Dendritic cell treated with granulocyte-macrophage colony-stimulating factor and Interleukin-4, amounts not matched to agents 40 ng/mL and 50 ng/mL, for 4 days (primary cell): Measurements from ENCODE around the gene ZBTB16.

Source experiments
- H3K27ac Mint-ChIP-seq: one replicate; pipeline ENCODE4 v1.8.0; 2022; ENCODE audit warnings: mild to moderate bottlenecking, mixed read lengths
- H3K27me3 Mint-ChIP-seq: one replicate; pipeline ENCODE4 v1.8.0; 2022; ENCODE audit warnings: mild to moderate bottlenecking, mixed read lengths
- H3K36me3 Mint-ChIP-seq: one replicate; pipeline ENCODE4 v1.8.0; 2022; ENCODE audit warnings: low read depth, mixed read lengths
- H3K4me1 Mint-ChIP-seq: one replicate; pipeline ENCODE4 v1.8.0; 2022; ENCODE audit warnings: low read depth, mixed read lengths
- H3K4me3 Mint-ChIP-seq: one replicate; pipeline ENCODE4 v1.8.0; 2022; ENCODE audit warnings: mild to moderate bottlenecking, moderate library complexity, mixed read lengths
- H3K9me3 Mint-ChIP-seq: one replicate; pipeline ENCODE4 v1.8.0; 2022; ENCODE audit warnings: mixed read lengths
- intact Hi-C: fragments of 100-400 bp; cut with micrococcal nuclease; formaldehyde crosslinking; loops from one replicate; pipeline ENCODE4 v1.15.0; 2022

The ZBTB16 gene

GRCh38 chr11:114196997-114197703 is 137.6 kb downstream of the ZBTB16 start:
- H3K27me3 Mint-ChIP-seq, result no peaks in the 10 kb centered on the region
- H3K4me1 Mint-ChIP-seq, result no peaks in the 10 kb centered on the region
- no peaks in the 10 kb centered on the region for H3K9me3 Mint-ChIP-seq
- intact Hi-C loops, result no loop called here
- H3K27ac Mint-ChIP-seq, result no peak overlapping the region
- no peaks in the 10 kb centered on the region for H3K36me3 Mint-ChIP-seq
- H3K4me3 Mint-ChIP-seq, result no peak overlapping the region

GRCh38 chr11:114197799-114198500 is 138.4 kb downstream of the ZBTB16 start:
- Mint-ChIP-seq H3K36me3 (no peaks in the 10 kb centered on the region), H3K27me3 (no peaks in the 10 kb centered on the region), H3K9me3 (no peaks in the 10 kb centered on the region), H3K4me1 (no peaks in the 10 kb centered on the region), H3K4me3 (no peak overlapping the region), H3K27ac (no peak overlapping the region)
- intact Hi-C loops, result no loop called here

- no peaks in the 10 kb centered on the region for H3K36me3 Mint-ChIP-seq
- H3K9me3 Mint-ChIP-seq, result no peaks in the 10 kb centered on the region
- intact Hi-C loops, result no loop called here
- no peaks in the 10 kb centered on the region for H3K4me1 Mint-ChIP-seq
- no peaks in the 10 kb centered on the region for H3K27me3 Mint-ChIP-seq
- H3K4me3 Mint-ChIP-seq, result no peak overlapping the region
- H3K27ac Mint-ChIP-seq, result no peak overlapping the region
Observed at GRCh38 chr11:114199051-114199450, 139.5 kb downstream of the ZBTB16 start.

GRCh38 chr11:114200351-114201133 is 141.0 kb downstream of the ZBTB16 start:
- no peaks in the 10 kb centered on the region for H3K36me3 Mint-ChIP-seq
- no peak overlapping the region for H3K4me3 Mint-ChIP-seq
- no peaks in the 10 kb centered on the region for H3K27me3 Mint-ChIP-seq
- no peaks in the 10 kb centered on the region for H3K9me3 Mint-ChIP-seq
- intact Hi-C loops, result no loop called here
- no peaks in the 10 kb centered on the region for H3K4me1 Mint-ChIP-seq
- H3K27ac Mint-ChIP-seq, result no peak overlapping the region

GRCh38 chr11:114201219-114201618 is 141.7 kb downstream of the ZBTB16 start:
- Mint-ChIP-seq H3K9me3 (no peaks in the 10 kb centered on the region), H3K27ac (no peak overlapping the region), H3K4me3 (no peak overlapping the region), H3K27me3 (no peaks in the 10 kb centered on the region), H3K36me3 (no peaks in the 10 kb centered on the region), H3K4me1 (no peaks in the 10 kb centered on the region)
- intact Hi-C loops, result no loop called here

- intact Hi-C loops, result no loop called here
- no peak overlapping the region for H3K27ac Mint-ChIP-seq
- H3K9me3 Mint-ChIP-seq, result no peaks in the 10 kb centered on the region
- no peak overlapping the region for H3K4me3 Mint-ChIP-seq
- H3K27me3 Mint-ChIP-seq, result no peaks in the 10 kb centered on the region
- H3K36me3 Mint-ChIP-seq, result no peaks in the 10 kb centered on the region
- H3K4me1 Mint-ChIP-seq, result no peaks in the 10 kb centered on the region
Observed at GRCh38 chr11:114202011-114202609, 142.6 kb downstream of the ZBTB16 start.

GRCh38 chr11:114207096-114207495 is 147.6 kb downstream of the ZBTB16 start:
- H3K27me3 Mint-ChIP-seq, result no peaks in the 10 kb centered on the region
- H3K27ac Mint-ChIP-seq, result no peak overlapping the region
- peaks cover 17% of the 10 kb centered on the region for H3K4me1 Mint-ChIP-seq
- no peak overlapping the region for H3K4me3 Mint-ChIP-seq
- H3K36me3 Mint-ChIP-seq, result no peaks in the 10 kb centered on the region
- intact Hi-C loops, result no loop called here
- H3K9me3 Mint-ChIP-seq, result no peaks in the 10 kb centered on the region

- Mint-ChIP-seq H3K4me1 (peaks cover 17% of the 10 kb centered on the region), H3K27ac (no peak overlapping the region), H3K36me3 (no peaks in the 10 kb centered on the region), H3K9me3 (no peaks in the 10 kb centered on the region), H3K27me3 (no peaks in the 10 kb centered on the region), H3K4me3 (no peak overlapping the region)
- intact Hi-C loops, result no loop called here
Observed at GRCh38 chr11:114208377-114208776, 148.9 kb downstream of the ZBTB16 start.

GRCh38 chr11:114209343-114209742 is 149.8 kb downstream of the ZBTB16 start:
- intact Hi-C loops, result no loop called here
- H3K27me3 Mint-ChIP-seq, result no peaks in the 10 kb centered on the region
- no peaks in the 10 kb centered on the region for H3K9me3 Mint-ChIP-seq
- H3K4me1 Mint-ChIP-seq, result peaks cover 17% of the 10 kb centered on the region
- H3K27ac Mint-ChIP-seq, result no peak overlapping the region
- H3K36me3 Mint-ChIP-seq, result no peaks in the 10 kb centered on the region
- H3K4me3 Mint-ChIP-seq, result no peak overlapping the region

GRCh38 chr11:114209904-114210303 is 150.4 kb downstream of the ZBTB16 start:
- Mint-ChIP-seq H3K27ac (no peak overlapping the region), H3K9me3 (no peaks in the 10 kb centered on the region), H3K4me3 (no peak overlapping the region), H3K4me1 (peaks cover 17% of the 10 kb centered on the region), H3K36me3 (no peaks in the 10 kb centered on the region), H3K27me3 (no peaks in the 10 kb centered on the region)
- intact Hi-C loops, result no loop called here

GRCh38 chr11:114211444-114212121 is 152.1 kb downstream of the ZBTB16 start:
- Mint-ChIP-seq H3K9me3 (no peaks in the 10 kb centered on the region), H3K27me3 (no peaks in the 10 kb centered on the region), H3K4me1 (peaks cover 17% of the 10 kb centered on the region), H3K4me3 (no peak overlapping the region), H3K27ac (no peak overlapping the region), H3K36me3 (no peaks in the 10 kb centered on the region)
- intact Hi-C loops, result no loop called here

- intact Hi-C loops, result no loop called here
- no peak overlapping the region for H3K27ac Mint-ChIP-seq
- peaks cover 3% of the 10 kb centered on the region for H3K4me1 Mint-ChIP-seq
- H3K9me3 Mint-ChIP-seq, result no peaks in the 10 kb centered on the region
- H3K4me3 Mint-ChIP-seq, result no peak overlapping the region
- no peaks in the 10 kb centered on the region for H3K36me3 Mint-ChIP-seq
- no peaks in the 10 kb centered on the region for H3K27me3 Mint-ChIP-seq
Observed at GRCh38 chr11:114213622-114214021, 154.1 kb downstream of the ZBTB16 start.

- intact Hi-C loops, result no loop called here
- no peaks in the 10 kb centered on the region for H3K36me3 Mint-ChIP-seq
- no peak overlapping the region for H3K27ac Mint-ChIP-seq
- no peaks in the 10 kb centered on the region for H3K27me3 Mint-ChIP-seq
- no peak overlapping the region for H3K4me3 Mint-ChIP-seq
- no peaks in the 10 kb centered on the region for H3K9me3 Mint-ChIP-seq
- H3K4me1 Mint-ChIP-seq, result peaks cover 5% of the 10 kb centered on the region
Observed at GRCh38 chr11:114215428-114215827, 155.9 kb downstream of the ZBTB16 start.
